BJ (cell line): Measurements from ENCODE around the gene ZSCAN22. TPM values are rescaled to one million over a fixed set of nuclear protein-coding genes. Genes with fewer than 3 reads are reported as not detected.

Source experiments
- CTCF ChIA-PET: fragments of 350-600 bp; formaldehyde crosslinking; extraction: SDS; loops from one replicate; lab custom pipeline; 2021; ENCODE audit warnings: antibody characterized with exemption, inconsistent platforms; lab: Yijun Ruan, JAX
- POLR2A ChIA-PET: fragments of 300-600 bp; sonication (Branson Sonifier 250); formaldehyde crosslinking; extraction: SDS; loops from one replicate; lab custom pipeline; 2021; ENCODE audit warnings: antibody characterized with exemption; lab: Charles Lee
- DNase-seq: peaks from one replicate; pipeline ENCODE4 v3.0.0-alpha.2; 2011; ENCODE audit warnings: low read depth
- H3K27me3 ChIP-seq: 2 replicates; pipeline ENCODE4 v1.6.0; 2011; ENCODE audit warnings: low read length; ENCODE audit not compliant: control insufficient read depth, insufficient read depth
- H3K36me3 ChIP-seq: 2 replicates; pipeline ENCODE4 v1.5.1; 2011; ENCODE audit warnings: low read length; ENCODE audit not compliant: control insufficient read depth, insufficient read depth
- H3K4me3 ChIP-seq: 2 replicates; pipeline ENCODE4 v1.5.1; 2011; ENCODE audit warnings: low read depth, mild to moderate bottlenecking, control low read depth, low read length
- polyA minus RNA-seq: library from RNA; depleted of rRNA, polyadenylated mRNA; stranded (reverse); fragments of >200 nt; gene quantifications from 2 replicates; pipeline ENCODE4 v1.2.3, GENCODE V29; 2011; rRNA and poly(A)+ RNA removed
- polyA plus RNA-seq: library from polyadenylated mRNA; depleted of rRNA; stranded (reverse); fragments of >200 nt; gene quantifications from 2 replicates; pipeline ENCODE4 v1.2.3, GENCODE V29; 2011; rRNA removed
- TF ChIP-seq, protein P1 (sequence below): IDR thresholded peaks from 2 replicates; pipeline ENCODE4 v1.5.1; 2011; ENCODE audit warnings: low read depth, mild to moderate bottlenecking, control low read depth, inconsistent platforms, low read length, moderate library complexity; ENCODE audit not compliant: insufficient read depth

ZSCAN22 gene
- polyA plus RNA-seq, result 2.1 and 2.3 TPM in 2 replicates
- polyA minus RNA-seq, result 3.9 TPM in 2 replicates

DNA sequence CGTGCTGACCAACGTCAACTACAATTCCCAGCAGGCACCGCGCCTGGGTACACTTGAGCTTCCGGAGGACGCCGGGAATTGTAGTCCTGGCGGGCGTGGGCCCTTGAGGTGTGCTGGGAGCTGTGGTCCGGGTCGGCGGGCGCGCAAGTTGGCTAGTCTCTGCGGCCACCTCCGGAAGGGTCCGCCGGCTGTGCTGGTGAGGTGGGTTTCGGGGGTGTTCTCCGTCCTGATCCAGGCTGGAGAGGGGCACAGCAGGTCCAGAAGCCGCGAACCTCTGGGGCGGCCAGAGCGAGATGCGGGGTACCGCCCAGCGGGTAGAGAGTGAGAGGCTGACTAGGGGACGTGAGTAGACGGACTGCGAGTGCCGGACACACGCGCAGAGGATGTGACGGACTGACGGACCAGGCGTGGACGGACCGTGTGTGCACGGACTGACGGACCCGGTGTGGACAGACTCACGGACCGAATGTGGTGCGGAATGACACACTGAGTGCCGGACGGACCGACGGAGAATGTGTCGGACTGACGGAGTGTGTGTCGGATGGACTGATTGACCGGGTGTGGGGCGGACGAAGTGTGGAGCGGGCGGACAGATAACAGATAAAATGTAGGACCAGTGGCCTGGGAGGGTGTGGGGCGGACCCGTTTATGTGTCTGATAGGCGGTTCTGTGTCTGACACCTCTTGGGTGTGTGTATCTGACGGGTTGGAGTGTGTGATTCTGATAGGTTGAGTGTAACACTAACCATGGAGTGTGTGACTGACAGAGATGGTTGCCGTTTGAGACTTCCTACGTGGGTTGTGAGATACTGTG, at the start of gene ZSCAN22:
Gene ZSCAN22, plus strand, starts transcription at position 81 of the 813 bp plus-strand sequence. CDS start 7,809 bp downstream, outside the sequence.
- Histone ChIP-seq H3K4me3 (peak within 1 kb of the TSS; percentile 68), H3K27me3 (no peaks in the 10 kb centered on the region), H3K36me3 (no peaks in the 10 kb centered on the region)
- peak; percentile 58 for DNase-seq
- POLR2A ChIA-PET, result interaction anchor here (0.6 to 0.9 kb wide), 2 partner anchors 91 to 232 kb away, joined by 6 to 7 read pairs; no protein-coding TSS in a partner anchor
- CTCF ChIA-PET, result interaction anchor here (1.6 kb wide), 1 partner anchor 193 kb away, joined by 6 read pairs; the partner anchor contains the start of gene ZBTB45
- TF ChIP-seq, protein P1, sequence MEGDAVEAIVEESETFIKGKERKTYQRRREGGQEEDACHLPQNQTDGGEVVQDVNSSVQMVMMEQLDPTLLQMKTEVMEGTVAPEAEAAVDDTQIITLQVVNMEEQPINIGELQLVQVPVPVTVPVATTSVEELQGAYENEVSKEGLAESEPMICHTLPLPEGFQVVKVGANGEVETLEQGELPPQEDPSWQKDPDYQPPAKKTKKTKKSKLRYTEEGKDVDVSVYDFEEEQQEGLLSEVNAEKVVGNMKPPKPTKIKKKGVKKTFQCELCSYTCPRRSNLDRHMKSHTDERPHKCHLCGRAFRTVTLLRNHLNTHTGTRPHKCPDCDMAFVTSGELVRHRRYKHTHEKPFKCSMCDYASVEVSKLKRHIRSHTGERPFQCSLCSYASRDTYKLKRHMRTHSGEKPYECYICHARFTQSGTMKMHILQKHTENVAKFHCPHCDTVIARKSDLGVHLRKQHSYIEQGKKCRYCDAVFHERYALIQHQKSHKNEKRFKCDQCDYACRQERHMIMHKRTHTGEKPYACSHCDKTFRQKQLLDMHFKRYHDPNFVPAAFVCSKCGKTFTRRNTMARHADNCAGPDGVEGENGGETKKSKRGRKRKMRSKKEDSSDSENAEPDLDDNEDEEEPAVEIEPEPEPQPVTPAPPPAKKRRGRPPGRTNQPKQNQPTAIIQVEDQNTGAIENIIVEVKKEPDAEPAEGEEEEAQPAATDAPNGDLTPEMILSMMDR, result no peak

DNA sequence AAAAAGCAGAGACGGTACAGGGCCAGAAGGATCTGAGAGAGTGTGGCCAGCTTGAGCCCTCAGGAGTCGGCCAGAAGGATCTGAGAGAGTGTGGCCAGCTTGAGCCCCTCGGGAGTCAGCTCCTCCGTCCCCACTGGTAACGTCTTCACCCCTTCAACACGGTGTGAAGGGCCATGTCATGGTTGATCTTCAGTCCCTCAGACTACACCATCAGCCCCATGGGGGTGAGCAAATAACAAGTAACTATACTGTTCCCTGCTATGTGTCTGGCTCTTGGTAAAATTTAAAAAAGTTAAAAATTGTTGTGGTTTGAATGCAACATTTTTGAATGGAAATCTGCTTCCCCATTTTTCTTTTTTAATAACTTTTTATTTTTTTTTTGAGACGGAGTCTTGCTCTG, 49.6 kb upstream of the ZSCAN22 start:
- TF ChIP-seq, protein P1, result no peak
- Histone ChIP-seq H3K27me3 (no peaks in the 10 kb centered on the region), H3K36me3 (no peaks in the 10 kb centered on the region), H3K4me3 (no peak overlapping the region)
- ChIA-PET POLR2A (no interaction called here), CTCF (no interaction called here)
- DNase-seq, result no peak

DNA sequence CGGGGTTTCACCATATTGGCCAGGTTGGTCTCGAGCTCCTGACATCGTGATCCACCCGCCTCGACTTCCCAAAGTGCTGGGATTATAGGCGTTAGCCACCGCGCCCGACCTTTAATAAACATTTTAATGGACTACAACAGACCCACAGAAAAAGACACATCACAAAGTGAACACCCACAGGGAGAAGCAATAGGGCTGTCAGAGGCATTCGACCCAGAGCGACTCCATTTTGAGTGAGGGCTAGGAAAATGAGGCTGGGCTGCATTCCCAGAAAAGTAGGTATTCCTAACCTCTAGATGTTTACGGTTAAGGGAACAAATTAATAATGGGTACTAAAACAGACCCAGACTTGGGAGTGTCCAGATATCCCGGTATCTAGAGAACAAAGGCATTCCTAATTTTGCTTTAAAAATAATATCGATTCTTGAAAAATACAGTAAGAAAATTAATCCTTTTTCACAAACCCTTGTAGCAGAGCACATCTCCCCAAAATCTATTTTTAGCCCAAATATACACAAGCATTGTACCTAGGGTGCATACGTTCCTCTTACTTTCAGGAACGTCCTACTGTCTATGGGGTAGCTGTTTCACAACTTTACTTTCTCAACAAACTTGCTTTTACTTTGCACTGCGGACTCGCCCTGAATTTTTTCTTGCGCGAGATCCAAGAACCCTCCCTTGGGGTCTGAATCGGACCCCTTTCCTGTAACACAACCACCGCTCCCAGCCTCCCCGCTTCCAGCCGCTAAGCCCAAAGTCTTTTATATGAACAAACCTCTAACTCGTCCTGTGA, 48.9 kb upstream of the ZSCAN22 start:
- DNase-seq, result no peak
- H3K36me3 ChIP-seq, result no peaks in the 10 kb centered on the region
- TF ChIP-seq, protein P1, result no peak
- ChIA-PET POLR2A (interaction anchor here (0.6 kb wide), 2 partner anchors 22 to 264 kb away, joined by 3 to 4 read pairs; no protein-coding TSS in a partner anchor), CTCF (no interaction called here)
- H3K4me3 ChIP-seq, result peak overlapping the region; percentile 84
- no peaks in the 10 kb centered on the region for H3K27me3 ChIP-seq

DNA sequence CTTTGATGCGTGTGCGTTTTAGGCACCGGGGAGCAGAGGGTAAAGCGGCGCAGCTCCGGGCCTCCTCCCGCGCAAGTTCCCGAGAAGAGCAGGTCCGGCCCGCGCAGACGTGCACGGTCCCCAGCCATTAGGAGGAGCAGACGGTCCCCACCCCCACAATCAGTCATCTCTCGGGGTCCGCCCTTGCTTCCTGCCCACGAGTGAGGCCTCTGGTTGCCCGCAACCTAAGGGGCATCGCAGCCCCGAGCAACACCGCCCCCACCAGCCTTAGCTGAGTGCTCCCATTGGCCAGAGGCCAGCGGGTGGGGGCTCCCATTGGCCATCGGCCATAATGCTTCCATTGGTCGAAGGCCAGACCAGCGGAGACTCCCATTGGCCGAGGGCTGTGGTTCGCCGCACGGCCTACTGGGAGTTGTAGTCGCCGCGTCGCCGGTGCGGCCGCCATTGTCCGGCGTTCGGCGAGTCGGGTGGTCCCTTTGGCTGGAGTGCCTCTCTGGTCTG, 48.2 kb upstream of the ZSCAN22 start, which contains the start of gene ZNF8:
Gene ZNF8, plus strand, starts transcription at position 415 of the 501 bp plus-strand sequence. CDS start 127 bp downstream, outside the sequence.
- Histone ChIP-seq H3K36me3 (no peaks in the 10 kb centered on the region), H3K4me3 (peak within 1 kb of the TSS; percentile 84), H3K27me3 (no peaks in the 10 kb centered on the region)
- CTCF ChIA-PET, result no interaction called here
- POLR2A ChIA-PET, result interaction anchor here (0.6 kb wide), 2 partner anchors 21 to 265 kb away, joined by 3 to 4 read pairs; no protein-coding TSS in a partner anchor
- TF ChIP-seq, protein P1, result no peak
- peak; percentile 87 for DNase-seq
